ENCODE data around the gene COL16A1. TPM values are rescaled to one million over a fixed set of nuclear protein-coding genes. Genes with fewer than 3 reads are reported as not detected.

COL16A1 gene
- total RNA-seq, 1 experiment from 2014 or later = 6.2 TPM

DNA sequence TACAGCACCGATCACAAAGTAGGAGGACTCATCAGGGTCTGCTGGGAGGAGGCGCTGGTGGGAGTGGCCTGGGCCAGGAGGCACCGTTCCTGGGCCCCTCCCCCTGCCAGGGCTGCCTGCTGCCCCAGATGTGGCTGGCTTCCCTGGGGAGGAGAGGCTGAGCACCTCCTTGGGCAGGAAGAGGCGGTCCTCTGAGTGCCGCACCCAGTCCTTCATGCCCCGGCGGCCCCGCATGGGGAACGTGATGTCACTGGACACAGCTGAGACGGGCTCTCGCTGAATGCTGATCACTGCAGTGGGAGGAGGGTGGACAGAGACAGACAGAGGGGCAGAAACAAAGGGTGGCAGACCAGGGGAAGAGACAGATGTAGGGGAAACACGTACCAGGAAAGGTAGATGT lies 35.5 kb upstream of the COL16A1 start:
- no peak overlapping the region for H2BK5ac ChIP-seq (ENCODE audit: insufficient read length, low read length)
- H3K27ac Mint-ChIP-seq = peak overlapping the region in 2 of 3 experiments; percentile 4; a peak in 2 of 7 replicates
- no peak overlapping the region for H3K4me2 ChIP-seq (ENCODE audit: insufficient read depth, insufficient read length, low read length)
- no peak overlapping the region for H4K8ac ChIP-seq (replicated peaks; ENCODE audit: insufficient read length, low read depth, low read length)
- H3K79me1 ChIP-seq (ENCODE audit: insufficient read depth, low read depth, low read length, poor library complexity, severe bottlenecking) = no peaks in the 10 kb centered on the region
- no peak overlapping the region for H3K56ac ChIP-seq (ENCODE audit: insufficient read length, low read depth, low read length)
- TF ChIP-seq, protein P1, sequence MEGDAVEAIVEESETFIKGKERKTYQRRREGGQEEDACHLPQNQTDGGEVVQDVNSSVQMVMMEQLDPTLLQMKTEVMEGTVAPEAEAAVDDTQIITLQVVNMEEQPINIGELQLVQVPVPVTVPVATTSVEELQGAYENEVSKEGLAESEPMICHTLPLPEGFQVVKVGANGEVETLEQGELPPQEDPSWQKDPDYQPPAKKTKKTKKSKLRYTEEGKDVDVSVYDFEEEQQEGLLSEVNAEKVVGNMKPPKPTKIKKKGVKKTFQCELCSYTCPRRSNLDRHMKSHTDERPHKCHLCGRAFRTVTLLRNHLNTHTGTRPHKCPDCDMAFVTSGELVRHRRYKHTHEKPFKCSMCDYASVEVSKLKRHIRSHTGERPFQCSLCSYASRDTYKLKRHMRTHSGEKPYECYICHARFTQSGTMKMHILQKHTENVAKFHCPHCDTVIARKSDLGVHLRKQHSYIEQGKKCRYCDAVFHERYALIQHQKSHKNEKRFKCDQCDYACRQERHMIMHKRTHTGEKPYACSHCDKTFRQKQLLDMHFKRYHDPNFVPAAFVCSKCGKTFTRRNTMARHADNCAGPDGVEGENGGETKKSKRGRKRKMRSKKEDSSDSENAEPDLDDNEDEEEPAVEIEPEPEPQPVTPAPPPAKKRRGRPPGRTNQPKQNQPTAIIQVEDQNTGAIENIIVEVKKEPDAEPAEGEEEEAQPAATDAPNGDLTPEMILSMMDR (conservative IDR thresholded peaks at IDR 0.05) = no peak
- no peak overlapping the region for H3T11ph ChIP-seq (ENCODE audit: low read length)
- H3K27me3 Mint-ChIP-seq (ENCODE audit: low read depth) = no peaks in the 10 kb centered on the region
- no peak overlapping the region for H2BK20ac ChIP-seq (ENCODE audit: low read depth, low read length, poor library complexity, severe bottlenecking)
- no peak overlapping the region for H3K4ac ChIP-seq (ENCODE audit: low read depth, low read length)
- H3K14ac ChIP-seq (ENCODE audit: insufficient read depth, low read length) = no peak overlapping the region; the same call in 1 of the 2 replicates
- H3K27ac ChIP-seq (ENCODE audit: insufficient read length, low read depth, low read length) = no peak overlapping the region
- H3K27me3 ChIP-seq (ENCODE audit: insufficient read depth, low read length) = no peaks in the 10 kb centered on the region
- no peak overlapping the region for H3K23ac ChIP-seq (ENCODE audit: insufficient read length, low read depth, low read length)
- no peak overlapping the region; a peak in 1 of 5 replicates for H3K4me3 Mint-ChIP-seq
- H3K18ac ChIP-seq (ENCODE audit: insufficient read length, low read depth, low read length) = no peak overlapping the region
- H4K20me1 ChIP-seq (ENCODE audit: control insufficient read depth, insufficient read depth, insufficient read length) = no peaks in the 10 kb centered on the region
- no peaks in the 10 kb centered on the region for H3K79me2 ChIP-seq (ENCODE audit: insufficient read depth, low read length)
- H2AK5ac ChIP-seq (ENCODE audit: insufficient read length, low read length) = no peak overlapping the region
- no CpG with 5 or more reads among the region's 12 CpGs for WGBS (ENCODE audit: extremely low coverage, insufficient read length, low lambda C conversion rate)
- H2BK12ac ChIP-seq (ENCODE audit: insufficient read length, low read depth, low read length) = no peak overlapping the region
- no peak overlapping the region for H2BK15ac ChIP-seq (ENCODE audit: low read depth, low read length)
- H3K4me1 Mint-ChIP-seq = peaks cover 13 to 19% of the 10 kb centered on the region in 2 experiments
- no peaks in the 10 kb centered on the region for H3K4me1 ChIP-seq (ENCODE audit: insufficient read depth, low read length)
- no peak overlapping the region for H4K5ac ChIP-seq (ENCODE audit: insufficient read length, low read depth, low read length)
- H2AFZ ChIP-seq (ENCODE audit: low read length) = no peak overlapping the region
- no peak overlapping the region for H2BK120ac ChIP-seq (ENCODE audit: low read depth, low read length, poor library complexity, severe bottlenecking)
- H3K9ac ChIP-seq (ENCODE audit: extremely low read depth, insufficient read length, low read length) = no peak overlapping the region
- H3K36me3 Mint-ChIP-seq (ENCODE audit: insufficient read depth in 1 of 3, low read depth in 3 of 3) = no peaks in the 10 kb centered on the region; a peak in 1 of 7 replicates
- H3K23me2 ChIP-seq (ENCODE audit: insufficient read length, low read depth, low read length, poor library complexity, severe bottlenecking) = no peaks in the 10 kb centered on the region
- H3K9me3 Mint-ChIP-seq = no peaks in the 10 kb centered on the region
- no peak overlapping the region for H4K91ac ChIP-seq (ENCODE audit: insufficient read length, low read depth, low read length)
- H3K9me3 ChIP-seq (ENCODE audit: control insufficient read depth, low read depth, low read length) = no peaks in the 10 kb centered on the region
- DNase-seq = peak; percentile 89

Data from H9 (cell line).